Omental fat pad (tissue), 4 donors: Measurements from ENCODE around the gene MYO5A. TPM values are rescaled to one million over a fixed set of nuclear protein-coding genes. Genes with fewer than 3 reads are reported as not detected.

ENCODE experiments used
- ATAC-seq: fragments of 150-250 bp; one replicate; pipeline ENCODE4 v1.9.1; 2016; ENCODE audit warnings: mild to moderate bottlenecking, moderate library complexity; ENCODE audit not compliant: low FRiP score
- DNase-seq: peaks from one replicate; pipeline ENCODE4 v3.0.0-alpha.2; 2019; ENCODE audit warnings: low spot score
- small RNA-seq: library from RNA; depleted of rRNA; stranded (forward); fragments of <200 nt; gene quantifications from one replicate; pipeline ENCODE3, GENCODE V24; 2016
- total RNA-seq, 4 donors: library from RNA; depleted of rRNA; stranded (reverse); fragments of >200 nt; gene quantifications; one replicate each; pipeline ENCODE4 v1.1.0, GENCODE V29; 2016
- TF ChIP-seq, protein P1 (sequence below), 3 donors: fragments of 450-650 bp; IDR thresholded peaks; one replicate each; pipeline ENCODE4 v1.5.1; 2016 to 2017; ENCODE audit warnings: antibody characterized with exemption in 3 of 3, mild to moderate bottlenecking in 3 of 3, moderate library complexity in 2 of 3

The MYO5A gene
- total RNA-seq, 4 donors from 2014 or later: 45.5 to 81.6 (median 65.5) TPM

DNA sequence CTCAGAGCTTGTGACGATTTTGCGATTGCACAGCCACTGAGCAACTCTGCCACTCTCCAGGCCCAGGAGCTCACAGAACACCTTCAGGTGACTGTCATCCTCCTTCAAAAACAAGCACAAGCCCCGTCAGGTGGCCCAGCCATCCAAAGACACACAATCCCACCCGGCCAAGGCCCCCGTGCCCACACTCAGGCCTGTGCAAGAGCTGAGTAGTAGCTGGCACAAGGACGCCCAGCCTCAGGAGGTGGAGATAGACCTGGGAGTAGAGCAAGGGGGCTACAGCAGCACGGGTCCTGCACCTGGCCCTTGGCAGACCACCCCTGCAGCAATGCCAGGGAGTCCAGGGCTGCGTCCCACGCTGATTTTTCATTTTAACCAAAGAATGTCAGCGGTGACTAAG, 267.7 kb downstream of the MYO5A start:
- no peak for DNase-seq
- TF ChIP-seq, protein P1, sequence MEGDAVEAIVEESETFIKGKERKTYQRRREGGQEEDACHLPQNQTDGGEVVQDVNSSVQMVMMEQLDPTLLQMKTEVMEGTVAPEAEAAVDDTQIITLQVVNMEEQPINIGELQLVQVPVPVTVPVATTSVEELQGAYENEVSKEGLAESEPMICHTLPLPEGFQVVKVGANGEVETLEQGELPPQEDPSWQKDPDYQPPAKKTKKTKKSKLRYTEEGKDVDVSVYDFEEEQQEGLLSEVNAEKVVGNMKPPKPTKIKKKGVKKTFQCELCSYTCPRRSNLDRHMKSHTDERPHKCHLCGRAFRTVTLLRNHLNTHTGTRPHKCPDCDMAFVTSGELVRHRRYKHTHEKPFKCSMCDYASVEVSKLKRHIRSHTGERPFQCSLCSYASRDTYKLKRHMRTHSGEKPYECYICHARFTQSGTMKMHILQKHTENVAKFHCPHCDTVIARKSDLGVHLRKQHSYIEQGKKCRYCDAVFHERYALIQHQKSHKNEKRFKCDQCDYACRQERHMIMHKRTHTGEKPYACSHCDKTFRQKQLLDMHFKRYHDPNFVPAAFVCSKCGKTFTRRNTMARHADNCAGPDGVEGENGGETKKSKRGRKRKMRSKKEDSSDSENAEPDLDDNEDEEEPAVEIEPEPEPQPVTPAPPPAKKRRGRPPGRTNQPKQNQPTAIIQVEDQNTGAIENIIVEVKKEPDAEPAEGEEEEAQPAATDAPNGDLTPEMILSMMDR (IDR thresholded peaks at IDR 0.05): no peak
- no peak for ATAC-seq

DNA sequence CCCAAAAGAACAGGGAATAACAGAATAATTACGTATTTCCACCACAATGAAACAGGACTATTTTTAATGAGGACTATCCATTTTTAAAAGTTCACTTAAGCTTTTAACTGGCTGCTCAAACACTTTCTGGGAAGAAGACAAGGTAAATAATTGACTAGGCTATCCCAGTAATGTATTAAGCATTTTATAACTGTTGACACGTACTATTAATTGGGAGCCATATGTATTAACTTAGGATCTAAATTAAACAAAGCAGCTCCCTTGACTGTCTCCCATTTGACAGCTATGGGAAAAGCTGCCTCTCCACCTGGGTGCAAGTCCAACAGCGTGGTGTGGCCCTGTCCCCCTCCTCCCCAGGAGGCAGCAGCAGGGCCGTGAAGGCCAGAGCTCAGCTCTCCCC, 269.2 kb downstream of the MYO5A start:
- TF ChIP-seq, protein P1 (IDR thresholded peaks at IDR 0.05): no peak
- DNase-seq (no peak), ATAC-seq (no peak)

DNA sequence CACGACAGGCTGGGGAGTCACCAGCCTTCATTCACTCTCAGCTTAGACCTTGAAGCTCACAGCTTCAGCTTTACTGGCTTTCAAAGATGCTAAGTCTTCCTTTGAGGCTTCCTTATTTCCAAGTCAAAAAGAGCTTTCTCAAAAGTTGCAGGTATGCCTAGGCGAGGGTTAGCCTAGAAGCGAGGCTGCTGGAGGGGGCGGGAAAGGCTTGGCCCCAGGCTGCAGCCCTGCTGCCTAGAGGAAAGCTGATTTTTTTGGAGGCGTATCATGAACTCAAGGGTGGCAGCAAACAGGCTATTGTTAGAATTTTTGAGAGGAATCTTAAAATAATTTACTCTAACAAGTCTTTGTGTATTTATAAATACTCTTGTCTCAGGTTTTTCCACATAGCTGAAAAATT, 270.2 kb downstream of the MYO5A start:
- DNase-seq (no peak), ATAC-seq (no peak)
- TF ChIP-seq, protein P1 (IDR thresholded peaks at IDR 0.05): no peak

DNA sequence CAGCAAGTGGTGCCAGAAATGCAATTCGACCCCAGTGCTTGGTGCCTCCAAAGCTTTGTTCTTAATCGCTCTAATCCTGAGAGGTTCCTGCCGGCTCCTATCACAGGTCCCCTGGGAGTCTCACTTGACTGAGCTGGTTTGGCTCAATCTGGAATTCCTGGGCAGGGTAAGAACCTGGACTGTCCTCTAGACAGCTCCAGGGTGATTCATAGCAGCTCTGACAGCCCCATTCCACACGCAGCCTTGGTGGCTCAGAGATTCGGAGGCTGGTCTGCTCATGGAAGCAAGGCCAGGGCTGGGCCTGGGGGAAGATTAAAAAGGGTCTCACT, 271.0 kb downstream of the MYO5A start:
- TF ChIP-seq, protein P1 (IDR thresholded peaks at IDR 0.05): no peak
- DNase-seq: no peak
- ATAC-seq: no peak

Small RNAs within 50 kb of the gene (small RNA-seq; reads per million reads assigned to genes)
- gene MIR1266: 0.39 reads per million

Other genes with a start within 250 kb of the MYO5A start
- gene MYO5C, start 233.1 kb downstream of the MYO5A start, total RNA-seq: 10 to 100 TPM in 3 of 4 donors, 1 to 10 TPM in 1; 7.7 to 58.3 (median 15.5) TPM
- 100 to 1,000 TPM; 105 to 144 (median 131) TPM for gene ARPP19, start 40.1 kb upstream of the MYO5A start, total RNA-seq
- gene ATOSA, start 150.5 kb upstream of the MYO5A start, total RNA-seq: 100 to 1,000 TPM in 1 of 4 donors, 10 to 100 TPM in 3; 43.4 to 123 (median 72.2) TPM